Thyroid gland (tissue), 4 donors: ENCODE data around the gene PKM.

Source experiments
- POLR2A ChIP-seq, 2 donors: fragments of 450-650 bp; IDR thresholded peaks; one replicate each; pipeline ENCODE4 v1.6.1; 2017; ENCODE audit warnings: antibody characterized with exemption in 2 of 2, mild to moderate bottlenecking in 2 of 2, moderate library complexity in 1 of 2
- TF ChIP-seq, protein P1 (sequence below), 6 experiments: fragments of 200-600 bp in 3 of 6; fragments of 450-650 bp in 3 of 6; sonication (generic) in 3 of 6; IDR thresholded peaks; one replicate each; pipeline ENCODE4 v1.5.1; 2016 to 2019; ENCODE audit warnings: antibody characterized with exemption in 6 of 6, mild to moderate bottlenecking in 2 of 6, inconsistent platforms in 1 of 6, moderate library complexity in 1 of 6

- no peak for TF ChIP-seq POLR2A (IDR thresholded peaks at IDR 0.05)
- TF ChIP-seq, protein P1, sequence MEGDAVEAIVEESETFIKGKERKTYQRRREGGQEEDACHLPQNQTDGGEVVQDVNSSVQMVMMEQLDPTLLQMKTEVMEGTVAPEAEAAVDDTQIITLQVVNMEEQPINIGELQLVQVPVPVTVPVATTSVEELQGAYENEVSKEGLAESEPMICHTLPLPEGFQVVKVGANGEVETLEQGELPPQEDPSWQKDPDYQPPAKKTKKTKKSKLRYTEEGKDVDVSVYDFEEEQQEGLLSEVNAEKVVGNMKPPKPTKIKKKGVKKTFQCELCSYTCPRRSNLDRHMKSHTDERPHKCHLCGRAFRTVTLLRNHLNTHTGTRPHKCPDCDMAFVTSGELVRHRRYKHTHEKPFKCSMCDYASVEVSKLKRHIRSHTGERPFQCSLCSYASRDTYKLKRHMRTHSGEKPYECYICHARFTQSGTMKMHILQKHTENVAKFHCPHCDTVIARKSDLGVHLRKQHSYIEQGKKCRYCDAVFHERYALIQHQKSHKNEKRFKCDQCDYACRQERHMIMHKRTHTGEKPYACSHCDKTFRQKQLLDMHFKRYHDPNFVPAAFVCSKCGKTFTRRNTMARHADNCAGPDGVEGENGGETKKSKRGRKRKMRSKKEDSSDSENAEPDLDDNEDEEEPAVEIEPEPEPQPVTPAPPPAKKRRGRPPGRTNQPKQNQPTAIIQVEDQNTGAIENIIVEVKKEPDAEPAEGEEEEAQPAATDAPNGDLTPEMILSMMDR (IDR thresholded peaks at IDR 0.05) = no peak
Measured at GRCh38 chr15:72174551-72175165, 56.3 kb downstream of the PKM start.
